T follicular helper cell (primary cell): Measurements from ENCODE around the gene TMEM269.

Experiments used
- DNase-seq: peaks from one replicate; pipeline ENCODE4 v3.0.0-alpha.2; 2020; ENCODE audit warnings: low read depth

TMEM269 gene

GRCh38 chr1:42822800-42823392 lies 38.1 kb downstream of the TMEM269 start:
- no peak for DNase-seq

GRCh38 chr1:42824481-42825035 lies 39.8 kb downstream of the TMEM269 start:
- no peak for DNase-seq

GRCh38 chr1:42825036-42825851 lies 40.5 kb downstream of the TMEM269 start:
- DNase-seq = no peak

GRCh38 chr1:42830631-42831030 lies 45.8 kb downstream of the TMEM269 start:
- DNase-seq = no peak

GRCh38 chr1:42831273-42831672 lies 46.5 kb downstream of the TMEM269 start:
- no peak for DNase-seq

GRCh38 chr1:42832641-42833240 lies 48.0 kb downstream of the TMEM269 start:
- DNase-seq = no peak

DNA sequence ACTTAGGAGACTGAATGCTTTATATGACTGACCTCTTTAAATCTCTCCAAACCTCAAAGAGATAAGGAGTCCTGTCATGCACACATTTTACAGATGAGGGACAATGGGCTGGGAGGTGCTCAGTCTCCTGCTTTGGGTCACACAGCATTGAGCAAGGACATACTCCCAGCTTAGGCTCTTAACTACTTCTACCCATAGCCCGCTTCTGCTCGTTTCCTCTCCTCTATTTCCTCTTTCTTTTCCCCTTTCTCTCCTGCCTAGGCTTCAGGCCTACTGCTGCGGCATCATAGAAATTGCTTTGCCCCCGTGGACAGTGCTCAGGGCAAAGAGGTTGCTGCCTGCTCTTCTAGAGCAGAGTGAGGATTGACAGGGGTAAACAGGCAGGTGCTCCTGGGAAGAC lies 49.2 kb downstream of the TMEM269 start:
- no peak for DNase-seq

DNA sequence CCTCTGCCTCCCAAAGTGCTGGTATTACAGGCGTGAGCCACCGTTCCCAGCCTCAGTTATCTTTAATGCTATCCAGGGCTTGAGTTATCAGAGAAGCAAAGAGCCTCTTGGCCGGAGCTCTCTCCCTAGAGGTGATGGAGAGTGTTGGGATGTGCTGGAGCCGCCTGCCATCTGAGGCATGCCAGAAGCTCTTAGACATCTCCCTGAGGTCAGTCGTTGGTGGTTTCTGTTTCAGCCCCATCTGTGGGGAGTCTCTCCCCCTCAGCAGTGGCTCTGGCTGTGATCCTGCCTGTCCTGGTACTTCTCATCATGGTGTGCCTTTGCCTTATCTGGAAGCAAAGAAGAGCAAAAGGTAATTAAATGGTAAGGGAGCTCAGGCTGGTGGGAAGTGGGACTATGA lies 50.0 kb downstream of the TMEM269 start:
- no peak for DNase-seq

DNA sequence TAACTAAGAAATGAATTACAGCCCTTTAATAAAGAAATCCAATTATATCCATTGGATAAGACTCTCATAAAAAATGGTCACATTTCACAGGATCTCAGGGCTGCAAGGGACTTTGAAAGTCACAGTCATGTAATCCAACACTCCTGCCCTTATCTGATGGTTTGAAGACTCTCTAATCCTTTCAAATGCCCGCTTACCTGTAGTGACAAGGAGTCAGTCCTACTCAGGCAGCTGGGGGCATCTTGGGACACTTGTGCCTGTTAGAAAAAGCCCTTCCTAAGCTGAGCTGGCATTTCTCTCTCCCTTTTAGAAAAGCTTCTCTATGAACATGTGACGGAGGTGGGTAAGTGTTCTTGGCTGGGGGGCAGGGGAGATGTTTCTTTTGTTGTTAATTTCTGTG lies 50.6 kb downstream of the TMEM269 start:
- DNase-seq = no peak

DNA sequence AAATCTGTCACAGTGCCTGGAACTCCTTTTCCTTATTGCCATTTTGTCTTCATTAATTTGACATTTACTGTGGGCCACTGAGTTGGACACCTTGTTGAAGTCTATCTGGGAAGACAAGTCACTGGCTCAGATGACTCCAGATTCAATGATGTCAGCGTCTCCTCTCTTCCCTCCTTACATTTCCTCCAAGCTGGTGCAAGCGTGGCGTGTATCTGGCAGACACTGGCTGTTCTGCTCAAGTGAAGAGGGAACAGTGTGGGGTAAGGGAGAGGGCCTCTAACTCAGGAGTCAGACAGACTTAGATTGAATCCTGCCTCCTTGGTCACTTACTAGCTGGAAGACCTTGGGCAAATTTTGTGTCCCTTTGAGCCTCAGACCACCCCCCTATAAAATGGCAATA lies 52.9 kb downstream of the TMEM269 start:
- no peak for DNase-seq

DNA sequence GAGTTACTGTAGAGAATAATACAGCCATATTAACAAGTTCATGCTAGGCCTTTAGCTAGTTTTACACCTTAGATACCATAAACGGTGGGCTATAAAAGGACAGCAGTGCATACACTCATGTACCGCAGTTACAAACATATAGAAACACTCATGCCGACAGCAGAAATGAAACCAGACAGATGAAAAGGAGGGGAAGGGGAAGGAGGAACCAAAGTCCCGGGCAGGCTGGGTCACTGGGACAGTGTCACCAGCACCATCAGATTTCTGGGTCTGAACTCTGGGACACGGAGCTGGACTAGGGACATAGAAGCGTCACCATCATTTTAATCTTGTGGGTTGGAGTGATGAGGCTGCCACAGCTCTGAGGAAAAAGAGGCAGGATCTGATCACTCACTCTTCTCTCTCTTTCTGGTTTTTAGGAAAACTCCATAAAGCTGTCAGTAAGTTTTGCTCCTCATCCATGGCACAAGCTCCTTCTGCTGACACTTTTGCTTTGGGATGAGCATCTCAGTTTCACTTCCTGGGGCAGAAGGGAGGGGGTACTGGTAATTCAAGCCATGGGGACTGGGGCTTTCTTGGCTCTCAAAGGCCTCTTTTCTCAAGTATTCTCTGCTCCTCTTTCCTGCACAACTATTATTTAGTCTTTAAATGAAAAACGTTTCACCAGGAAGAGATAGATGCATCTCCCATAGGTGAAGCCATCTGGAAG lies 53.8 kb downstream of the TMEM269 start:
- no peak for DNase-seq

- DNase-seq = no peak
These were observed 56.2 kb downstream of the TMEM269 start for GRCh38 chr1:42841010-42841409.

DNA sequence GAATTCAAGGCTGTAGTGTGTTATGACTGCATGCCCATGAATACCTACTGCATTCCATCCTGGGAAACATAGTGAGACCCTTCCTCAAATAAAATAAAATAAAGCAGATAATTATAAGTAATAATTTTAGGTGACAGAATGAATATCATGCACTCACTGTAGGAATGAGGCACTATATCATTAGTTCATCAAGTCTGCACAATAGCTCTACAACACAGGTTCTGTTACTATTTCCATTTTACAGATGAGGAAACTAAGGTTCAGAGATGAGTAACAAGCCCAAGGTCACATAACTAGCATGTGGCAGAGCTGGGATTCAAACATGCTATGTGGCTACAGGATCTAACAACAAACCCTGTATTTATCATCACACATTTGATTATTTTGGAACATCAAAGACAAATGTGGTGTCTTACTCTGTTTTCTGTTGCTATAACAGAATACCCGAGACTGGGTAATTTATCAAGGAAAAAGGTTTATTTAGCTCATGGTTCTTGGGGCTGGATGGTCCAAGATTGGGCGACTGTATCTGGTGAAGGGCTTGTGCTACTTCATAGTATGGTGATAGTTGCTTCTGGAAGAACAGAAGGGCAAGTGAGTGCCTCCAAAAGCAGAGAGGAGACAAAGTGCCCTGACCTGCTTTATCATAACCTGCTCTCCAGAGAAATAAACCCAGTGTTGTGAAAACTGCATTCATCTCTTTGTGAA lies 56.8 kb downstream of the TMEM269 start:
- DNase-seq = no peak

- no peak for DNase-seq
These were observed 59.9 kb downstream of the TMEM269 start for GRCh38 chr1:42844592-42845140.

- DNase-seq = no peak
These were observed 60.4 kb downstream of the TMEM269 start for GRCh38 chr1:42845193-42845592.

DNA sequence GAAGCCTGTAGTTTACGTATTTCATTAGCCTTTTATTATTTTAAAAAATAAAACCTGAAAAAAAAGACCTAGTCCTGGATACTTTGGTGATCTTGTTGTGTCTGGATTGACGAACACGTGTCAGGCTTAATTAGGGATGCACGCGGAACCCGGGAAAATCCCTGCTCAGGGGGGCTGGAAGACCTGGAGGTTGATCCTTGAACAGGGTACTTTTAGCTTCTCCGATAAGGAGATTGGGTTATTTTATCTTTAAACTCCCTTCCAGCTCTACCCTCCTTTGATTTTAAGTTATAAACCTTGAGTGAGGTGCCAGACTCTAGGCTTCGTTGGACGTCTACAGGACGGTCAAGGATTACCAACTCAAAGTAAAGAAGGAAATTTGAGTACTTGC lies 61.1 kb downstream of the TMEM269 start:
- DNase-seq = no peak

- peak; percentile 84 for DNase-seq
These were observed 61.7 kb downstream of the TMEM269 start, which contains the start of gene ZNF691 for GRCh38 chr1:42846257-42847110. Gene ZNF691 (plus strand): TSS chr1:42846613. CDS start chr1:42849659, 3,046 bp downstream.

DNA sequence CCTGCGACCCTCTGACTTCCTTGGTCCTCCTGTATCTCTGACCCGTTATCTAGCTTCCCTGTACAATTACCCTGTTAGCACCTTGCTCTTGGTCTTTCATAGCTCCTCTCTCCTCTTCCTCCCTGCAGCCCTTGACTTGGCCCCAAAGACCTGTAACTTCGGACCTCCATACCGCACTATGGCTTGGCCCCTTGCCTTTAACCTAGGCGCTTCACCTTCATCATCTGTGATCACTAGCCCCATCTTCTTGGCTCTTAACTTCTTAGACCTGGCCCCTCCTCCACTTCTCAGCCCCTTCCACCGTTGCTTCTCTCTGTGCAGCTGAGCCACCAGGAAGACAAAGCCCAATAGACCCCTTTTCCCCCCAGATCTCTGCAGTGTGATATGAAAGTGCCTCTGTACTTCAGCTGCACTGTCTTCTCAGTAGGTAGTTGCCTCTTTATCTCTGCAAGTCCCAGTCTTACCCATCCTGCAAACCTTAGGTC lies 62.4 kb downstream of the TMEM269 start:
- no peak for DNase-seq

GRCh38 chr1:42847721-42848460 lies 63.1 kb downstream of the TMEM269 start:
- DNase-seq = no peak
